AG20443 (cell line): ENCODE measurements around the gene PLXNA2.

ENCODE experiments used
- DNase-seq: peaks from one replicate; pipeline ENCODE4 v3.0.0; 2012; ENCODE audit warnings: low spot score, mixed read lengths

The PLXNA2 gene

GRCh38 chr1:208045463-208046260 is 198.5 kb downstream of the PLXNA2 start:
- no peak for DNase-seq

DNA sequence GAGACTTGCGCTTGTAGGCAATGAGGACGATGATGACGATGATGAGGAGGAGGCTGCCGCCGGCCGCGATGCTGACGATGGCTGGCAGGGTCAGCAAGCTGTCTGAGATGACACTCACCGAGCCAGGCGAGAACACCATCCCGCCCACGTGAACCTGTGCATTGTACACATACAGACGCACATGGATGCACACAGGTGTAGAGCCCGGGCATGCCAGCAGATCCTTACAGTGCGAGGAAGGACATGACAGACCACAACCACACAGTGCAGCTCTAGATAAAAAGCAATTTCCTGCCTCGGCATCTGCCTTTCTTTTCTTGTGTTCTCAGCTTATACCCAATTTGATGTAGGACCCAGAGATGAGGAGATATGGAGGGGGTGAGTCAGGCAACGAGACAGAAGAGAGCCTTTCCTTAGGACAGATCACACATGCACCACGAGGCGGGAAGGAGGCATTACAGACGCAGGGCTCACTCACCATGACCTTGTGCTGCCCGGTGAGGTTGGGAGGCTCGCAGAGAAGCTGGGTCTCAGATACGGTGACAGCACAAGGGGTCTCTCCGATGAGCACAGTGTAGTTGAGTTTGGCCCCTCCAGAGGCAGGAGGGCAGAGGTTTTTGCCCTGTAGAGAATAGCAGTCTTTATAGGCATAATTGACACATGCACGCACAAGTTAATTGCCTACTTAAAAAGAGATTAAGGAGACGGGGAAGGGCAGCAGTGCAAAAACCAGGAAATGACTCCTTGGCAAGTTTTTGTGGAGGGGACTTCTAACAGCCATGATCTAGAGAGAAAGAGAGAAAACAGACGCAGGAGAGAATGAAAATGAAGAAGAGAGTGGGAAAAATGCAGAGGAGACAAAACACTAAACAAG is 199.4 kb downstream of the PLXNA2 start:
- DNase-seq, result no peak

DNA sequence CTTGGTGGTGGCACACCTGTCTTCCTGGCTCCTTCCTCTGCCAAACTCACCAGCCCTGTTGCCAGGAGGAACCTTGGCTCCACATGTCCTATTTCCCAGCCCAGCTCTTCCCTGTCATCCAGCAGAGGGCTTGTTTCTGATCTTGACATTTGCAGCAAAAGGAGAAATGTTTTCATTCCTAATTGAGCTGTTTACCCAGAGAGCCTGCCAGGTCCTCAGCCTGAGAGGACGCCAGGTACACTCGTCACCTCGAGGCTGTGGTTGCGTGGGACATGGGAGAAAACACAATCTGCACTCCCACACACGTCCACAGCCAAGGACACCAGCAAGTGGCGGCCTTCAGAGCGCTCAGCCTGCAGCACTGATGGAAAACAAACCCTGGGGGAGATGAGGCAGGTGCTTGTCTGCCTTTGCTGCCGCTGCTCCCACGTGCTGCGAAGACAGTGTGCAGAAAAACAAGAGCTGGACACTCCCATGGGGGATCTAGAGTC is 200.4 kb downstream of the PLXNA2 start:
- DNase-seq, result no peak

GRCh38 chr1:208042868-208043267 is 201.3 kb downstream of the PLXNA2 start:
- DNase-seq, result no peak

DNA sequence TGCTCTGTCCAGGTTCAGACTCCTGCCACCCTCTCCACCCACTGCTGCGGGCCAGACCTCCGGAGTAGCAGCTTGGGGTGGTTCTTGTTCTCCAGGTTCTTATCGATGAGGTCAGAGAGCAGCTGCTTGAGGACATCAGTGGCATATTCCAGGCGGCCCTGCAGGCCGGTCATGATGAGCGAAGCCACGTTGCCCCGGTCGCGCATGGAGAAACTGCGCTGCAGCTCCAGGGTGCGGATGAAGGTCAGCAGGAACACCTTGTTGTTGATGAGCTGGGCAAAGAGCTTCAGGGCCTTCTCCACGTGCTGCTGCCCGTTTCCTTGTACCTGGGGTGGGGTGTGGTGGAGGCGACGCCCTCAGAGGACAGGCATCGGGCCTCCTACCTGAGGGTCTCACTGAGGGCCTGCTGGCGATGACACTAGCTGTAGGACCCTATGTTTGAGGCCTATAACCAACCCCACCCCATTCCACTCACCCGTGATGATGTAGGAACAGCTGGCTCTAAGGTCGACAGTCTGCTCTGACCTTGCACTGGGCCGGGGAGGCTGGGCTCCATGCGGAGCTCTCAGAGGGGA is 202.1 kb downstream of the PLXNA2 start:
- no peak for DNase-seq

- DNase-seq, result no peak
These were observed 202.7 kb downstream of the PLXNA2 start for GRCh38 chr1:208041505-208041904.

GRCh38 chr1:208040821-208041297 is 203.3 kb downstream of the PLXNA2 start:
- no peak for DNase-seq

- DNase-seq, result no peak
These were observed 204.4 kb downstream of the PLXNA2 start for GRCh38 chr1:208039536-208040332.

DNA sequence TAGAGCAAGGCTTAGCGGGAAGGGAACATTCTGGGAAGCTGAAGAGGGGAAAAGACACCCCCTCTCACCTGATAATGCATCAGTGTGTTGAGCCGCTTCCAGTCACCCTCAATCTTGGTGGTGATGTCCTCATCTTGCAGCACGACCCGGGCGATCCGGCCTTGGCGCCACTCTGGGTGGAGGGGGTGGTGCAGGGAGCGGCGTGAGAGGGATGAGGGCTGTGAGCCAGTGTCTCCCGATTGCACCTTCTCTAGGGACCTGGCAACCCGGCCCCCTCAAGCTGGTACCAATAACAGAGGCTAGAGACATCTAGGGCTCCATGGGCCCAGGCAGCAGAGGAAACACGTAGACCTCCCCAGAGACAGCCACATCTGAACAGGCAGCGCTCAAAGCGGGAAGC is 205.9 kb downstream of the PLXNA2 start:
- DNase-seq, result no peak

GRCh38 chr1:208036918-208037766 is 207.0 kb downstream of the PLXNA2 start:
- DNase-seq, result no peak

DNA sequence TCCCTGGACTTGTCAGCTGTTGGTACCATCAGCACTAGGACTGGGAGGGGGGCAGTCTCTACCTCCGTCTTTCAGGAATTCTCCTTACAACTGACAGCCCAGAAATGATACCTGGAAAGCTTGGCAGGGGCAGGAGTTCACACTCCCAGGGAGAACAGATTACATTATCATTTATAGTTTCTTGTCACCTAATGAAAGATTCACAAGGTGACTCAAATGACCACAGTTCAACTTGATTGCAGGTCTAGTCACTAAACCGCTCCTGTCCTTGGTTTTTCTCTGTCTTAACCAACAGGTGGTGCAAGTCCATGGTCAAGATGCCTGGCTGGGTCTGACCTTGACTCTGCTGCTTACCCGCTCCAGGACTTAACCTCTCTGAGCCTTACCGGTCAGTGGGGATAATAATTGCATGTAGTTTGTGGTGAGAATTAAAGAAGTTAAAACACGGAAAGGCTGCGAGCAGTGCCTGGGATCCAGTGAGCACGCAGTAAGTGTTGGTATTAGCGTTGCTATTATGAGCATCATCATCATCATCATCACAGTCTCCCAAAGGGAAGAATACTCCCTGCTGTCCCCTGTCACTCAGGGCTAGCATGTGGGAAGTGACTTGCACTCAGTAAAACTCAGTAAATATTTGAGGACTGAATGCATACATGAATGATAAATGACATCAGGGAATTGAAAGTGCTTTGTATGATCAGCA is 207.9 kb downstream of the PLXNA2 start:
- DNase-seq, result no peak

- no peak for DNase-seq
These were observed 210.0 kb downstream of the PLXNA2 start for GRCh38 chr1:208034135-208034534.

DNA sequence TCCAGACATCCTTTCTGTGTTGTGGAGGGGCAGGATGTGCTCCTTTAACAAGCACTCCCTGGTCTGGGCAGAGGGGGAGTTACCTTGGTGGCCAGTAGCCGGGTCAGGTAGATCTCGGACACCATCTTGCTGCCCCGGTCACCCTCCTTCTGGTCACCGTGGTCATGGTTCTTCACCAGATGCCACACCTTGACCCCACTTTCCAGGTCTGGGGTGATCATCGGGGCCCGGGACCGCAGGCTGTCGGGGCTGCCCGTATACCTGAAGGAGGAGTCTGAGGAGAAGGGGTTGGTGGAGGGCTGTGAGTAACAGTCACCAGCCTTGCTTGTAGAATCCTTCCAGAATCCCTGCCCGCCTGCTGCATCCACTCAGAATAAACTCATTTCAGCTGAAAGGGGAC is 210.9 kb downstream of the PLXNA2 start:
- DNase-seq, result no peak

DNA sequence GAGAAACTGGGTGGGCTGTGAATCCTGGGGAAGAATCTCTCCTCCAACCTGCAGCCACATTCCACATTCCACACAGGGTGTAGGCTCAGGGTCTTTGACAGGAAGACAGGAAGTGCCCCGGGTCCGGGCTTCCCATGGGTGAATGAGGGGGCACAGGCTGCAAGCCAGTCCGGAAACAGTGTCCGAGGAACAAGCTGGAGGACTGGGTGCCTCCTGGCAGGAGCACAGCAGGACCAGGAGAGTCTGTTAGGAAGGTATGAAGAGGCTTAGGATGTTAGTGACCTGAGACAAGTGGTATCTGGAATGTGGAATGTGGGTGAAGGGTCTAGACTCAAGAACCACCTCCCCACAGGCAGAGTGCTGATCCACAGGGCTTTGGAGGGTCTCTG is 212.3 kb downstream of the PLXNA2 start:
- no peak for DNase-seq

GRCh38 chr1:208031316-208031931 is 212.8 kb downstream of the PLXNA2 start:
- no peak for DNase-seq

DNA sequence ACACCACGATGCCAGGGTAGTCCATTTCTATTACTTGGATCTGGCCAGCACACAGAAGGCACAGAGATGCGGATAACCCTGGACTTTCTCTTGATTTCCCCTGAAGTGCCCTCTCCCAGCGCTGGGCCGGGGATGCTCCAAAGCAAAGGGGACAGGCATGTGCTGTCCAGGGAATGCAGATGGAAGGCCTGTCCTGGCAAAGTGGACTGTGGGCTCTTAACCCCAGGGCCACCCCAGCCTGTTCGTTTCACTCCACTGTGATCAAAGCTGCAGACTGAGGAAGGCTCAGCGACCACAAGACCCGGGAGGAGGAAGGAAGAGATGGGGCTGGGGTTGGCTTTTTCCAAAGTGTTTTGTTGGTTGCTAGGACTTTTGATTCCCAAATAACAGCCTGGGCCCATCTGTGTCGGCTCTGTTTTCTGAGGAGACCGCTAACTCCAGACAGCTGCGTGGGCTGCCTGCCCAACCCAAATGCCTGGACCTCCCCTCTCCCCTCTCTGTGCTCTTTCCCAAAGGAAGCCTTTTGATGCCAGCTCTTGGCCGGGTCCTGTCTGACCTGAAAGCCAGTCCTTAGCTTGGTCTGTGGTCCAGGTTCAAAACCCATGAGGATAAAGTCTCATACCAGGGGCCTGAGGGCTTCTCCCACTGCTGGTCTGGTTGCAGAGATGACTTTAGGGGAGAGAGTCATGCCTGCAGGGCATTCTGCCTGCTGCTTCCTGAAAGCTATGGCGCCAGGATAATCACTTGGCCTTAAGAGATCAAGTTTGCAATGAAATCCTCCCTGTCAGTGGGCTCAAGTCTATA is 213.7 kb downstream of the PLXNA2 start:
- peak; percentile 65 for DNase-seq

GRCh38 chr1:208029381-208030287 is 214.6 kb downstream of the PLXNA2 start:
- peak; percentile 87 for DNase-seq

DNA sequence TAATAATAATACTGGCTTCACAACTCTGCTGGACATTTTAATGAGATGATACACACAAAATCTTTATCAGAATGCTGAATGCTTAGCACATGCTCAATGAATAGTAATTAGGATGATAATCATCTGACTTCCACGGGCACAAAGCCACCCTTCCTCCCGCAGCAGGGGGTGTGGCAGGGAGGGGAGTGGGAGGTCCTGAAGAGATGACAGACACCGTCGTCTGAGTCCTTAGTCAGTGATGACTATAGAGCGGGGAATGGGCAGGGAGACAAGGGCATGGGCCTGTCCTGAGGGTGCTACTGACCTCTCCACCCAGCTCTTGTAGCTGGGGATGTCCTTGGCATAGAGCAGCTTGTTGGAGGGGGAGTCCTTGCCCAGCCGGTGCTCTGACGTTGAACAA is 215.7 kb downstream of the PLXNA2 start:
- DNase-seq, result no peak
